GM10266 (cell line): ENCODE measurements around the gene DYNLT2.

Source experiments
- DNase-seq: peaks from one replicate; pipeline ENCODE4 v3.0.0; 2012; ENCODE audit errors: extremely low spot score
- CTCF ChIP-seq: IDR thresholded peaks from 2 replicates; pipeline ENCODE4 v1.5.1; 2012; ENCODE audit warnings: mild to moderate bottlenecking, low read depth; ENCODE audit not compliant: control insufficient read depth, insufficient read depth; ENCODE audit errors: missing control alignments

Gene DYNLT2

GRCh38 chr6:169751242-169752073 lies at the start of gene DYNLT2, which contains the start of gene ERMARD:
TSS of gene DYNLT2 (minus strand) at chr6:169751572. CDS start at chr6:169751458, 114 bp downstream.
TSS of gene ERMARD (plus strand) at chr6:169751622. CDS start at chr6:169751658, 36 bp downstream.
- peak; percentile 92 for DNase-seq
- TF ChIP-seq CTCF = no peak

DNA sequence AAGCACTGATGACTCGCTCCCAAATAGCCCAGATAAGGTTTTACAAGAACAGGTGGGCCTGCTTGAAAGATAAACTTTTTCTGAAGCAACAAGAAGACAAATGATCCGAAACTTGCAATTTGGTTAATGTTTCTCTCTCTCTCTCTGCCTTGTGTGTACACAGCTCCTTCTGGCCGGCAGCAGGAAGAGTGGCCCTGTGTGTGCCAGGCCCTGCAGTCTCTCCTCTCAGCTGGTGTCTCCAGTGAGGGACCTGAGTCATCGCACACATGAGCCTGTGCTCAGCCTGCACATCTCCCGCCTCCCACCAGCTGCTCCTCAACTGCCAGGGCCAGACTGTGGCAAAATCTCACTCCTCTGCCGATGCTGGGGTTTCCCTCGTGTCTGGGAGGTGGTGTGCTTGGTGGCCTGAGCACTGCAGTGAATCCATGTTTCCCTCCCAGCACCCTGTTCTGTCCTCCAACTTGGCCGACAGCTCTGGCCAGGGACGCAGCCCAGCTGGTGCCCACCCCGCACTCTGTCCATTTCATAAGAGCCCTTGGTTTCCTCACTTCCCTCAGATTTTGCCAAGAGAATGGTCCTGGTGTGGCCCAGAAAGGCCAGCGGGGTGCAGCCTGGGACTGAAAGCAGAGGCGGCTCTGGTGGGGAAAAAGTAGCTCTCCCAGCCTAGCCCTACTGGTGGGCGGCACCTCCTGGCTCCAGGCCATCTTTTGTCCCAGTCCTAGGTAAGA lies 49.5 kb upstream of the DYNLT2 start:
- TF ChIP-seq CTCF = no peak
- no peak for DNase-seq

GRCh38 chr6:169800116-169800667 lies 48.8 kb upstream of the DYNLT2 start:
- DNase-seq = no peak

GRCh38 chr6:169799474-169799926 lies 48.1 kb upstream of the DYNLT2 start:
- no peak for TF ChIP-seq CTCF
- no peak for DNase-seq

More at GRCh38 chr6:169800116-169800667, 48.8 kb upstream of the DYNLT2 start:
- TF ChIP-seq CTCF = no peak

DNA sequence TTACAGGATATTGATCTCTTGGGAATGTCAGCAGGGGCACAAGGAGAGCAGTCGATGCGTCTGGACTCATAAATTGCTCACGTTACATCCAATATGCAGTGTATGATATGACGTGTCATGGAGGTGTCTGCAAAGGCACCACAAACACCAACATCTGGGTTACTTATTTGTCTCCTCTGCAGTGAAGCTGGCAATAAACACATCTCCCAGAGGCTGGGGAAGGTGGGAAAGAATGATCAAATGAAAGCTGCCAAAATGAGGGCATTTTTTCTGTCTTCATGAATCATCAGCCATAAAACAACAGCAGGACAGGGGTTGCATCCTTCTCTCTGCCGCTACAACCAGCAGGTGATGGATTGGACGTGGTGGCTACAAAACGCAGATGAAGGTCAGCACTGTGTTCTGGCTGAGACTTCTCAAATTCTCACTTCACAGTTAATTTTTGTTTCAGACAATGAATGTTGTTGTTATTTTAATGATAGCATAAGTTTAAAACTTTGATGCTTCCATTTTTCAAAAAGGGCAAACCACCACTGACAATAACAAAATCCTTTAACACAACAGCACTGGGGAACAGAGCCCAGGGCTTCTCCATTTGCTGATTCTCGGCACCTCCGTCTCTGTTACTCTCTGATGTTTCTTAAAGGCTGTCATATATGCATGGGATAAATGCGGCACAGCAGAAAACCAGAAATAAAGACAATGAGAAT lies 47.5 kb upstream of the DYNLT2 start:
- TF ChIP-seq CTCF = no peak
- DNase-seq = no peak

- DNase-seq = no peak
- no peak for TF ChIP-seq CTCF
These were observed 43.8 kb upstream of the DYNLT2 start for GRCh38 chr6:169795196-169795595.
